GM18861 (cell line): ENCODE results near the gene ZNF684.
"Not testable (repeated sequence)": the region's sequence is repeated elsewhere in the genome, so short reads cannot be mapped to it uniquely, and the experiment has no call there.

Source experiments
- ATAC-seq: cut with Tn5 transposase; IDR thresholded peaks from one replicate; pipeline ENCODE4 v1.9.1; 2021; ENCODE audit not compliant: unreplicated experiment

ZNF684 gene

GRCh38 chr1:40531381-40532061 is at the start of gene ZNF684:
Gene ZNF684 (plus strand): TSS chr1:40531637. CDS start chr1:40533167, 1,530 bp downstream.
- ATAC-seq, result peak; percentile 81

GRCh38 chr1:40495315-40495903 is 36.0 kb upstream of the ZNF684 start:
- ATAC-seq, result no peak

- ATAC-seq, result not testable (repeated sequence)
These were observed 28.8 kb upstream of the ZNF684 start for GRCh38 chr1:40502651-40503050.

GRCh38 chr1:40507973-40508372 is 23.5 kb upstream of the ZNF684 start:
- ATAC-seq, result no peak

- peak; percentile 74 for ATAC-seq
These were observed 22.8 kb upstream of the ZNF684 start, which contains the start of gene EXO5 for GRCh38 chr1:40508375-40509341. Gene EXO5 (plus strand): TSS chr1:40508767. CDS start chr1:40514545, 5,778 bp downstream.

- no peak for ATAC-seq
These were observed 11.9 kb upstream of the ZNF684 start for GRCh38 chr1:40519517-40519916.

- ATAC-seq, result no peak
These were observed 579 bp upstream of the ZNF684 start for GRCh38 chr1:40530735-40531380.

GRCh38 chr1:40532062-40532389 is 589 bp downstream of the ZNF684 start:
- ATAC-seq, result no peak

- no peak for ATAC-seq
These were observed 1.5 kb downstream of the ZNF684 start for GRCh38 chr1:40532844-40533424.

- ATAC-seq, result no peak
These were observed 3.2 kb downstream of the ZNF684 start for GRCh38 chr1:40534589-40534988.

- ATAC-seq, result no peak
These were observed 4.3 kb downstream of the ZNF684 start for GRCh38 chr1:40535732-40536131.

GRCh38 chr1:40539338-40539737 is 7.9 kb downstream of the ZNF684 start:
- no peak for ATAC-seq

- ATAC-seq, result no peak
These were observed 15.5 kb downstream of the ZNF684 start for GRCh38 chr1:40546957-40547356.

- ATAC-seq, result no peak
These were observed 21.6 kb downstream of the ZNF684 start for GRCh38 chr1:40553017-40553416.

- ATAC-seq, result not testable (repeated sequence)
These were observed 23.4 kb downstream of the ZNF684 start for GRCh38 chr1:40554807-40555206.

- no peak for ATAC-seq
These were observed 24.7 kb downstream of the ZNF684 start for GRCh38 chr1:40556121-40556520.

GRCh38 chr1:40558241-40558640 is 26.8 kb downstream of the ZNF684 start:
- ATAC-seq, result not testable (repeated sequence)

- ATAC-seq, result no peak
These were observed 30.7 kb downstream of the ZNF684 start for GRCh38 chr1:40562185-40562584.

- no peak for ATAC-seq
These were observed 31.8 kb downstream of the ZNF684 start for GRCh38 chr1:40563266-40563665.

- no peak for ATAC-seq
These were observed 33.1 kb downstream of the ZNF684 start for GRCh38 chr1:40564506-40564905.

- ATAC-seq, result no peak
These were observed 33.5 kb downstream of the ZNF684 start for GRCh38 chr1:40564913-40565312.
